Panc1 (cell line): ENCODE measurements around the gene LRBA. TPM values are rescaled to one million over a fixed set of nuclear protein-coding genes. Genes with fewer than 3 reads are reported as not detected.

ENCODE experiments used
- ATAC-seq: fragments of 200-7000 bp; cut with Tn5 transposase; 2 replicates; pipeline ENCODE4 v1.9.1; 2020; ENCODE audit warnings: mild to moderate bottlenecking, moderate library complexity
- BruUV-seq: library from RNA; stranded (reverse); fragments of 400-500 nt; replicated peaks from 2 replicates; lab custom pipeline; 2021; lab: Mats Ljungman, UMichigan
- CTCF ChIA-PET: fragments of 300-600 bp; sonication (Branson Sonifier 250); formaldehyde crosslinking; loops from one replicate; lab custom pipeline; 2022; ENCODE audit warnings: antibody characterized with exemption; lab: Charles Lee
- POLR2A ChIA-PET: fragments of 300-600 bp; sonication (Branson Sonifier 250); formaldehyde crosslinking; loops from one replicate; lab custom pipeline; 2022; ENCODE audit warnings: antibody characterized with exemption; lab: Charles Lee
- DNase-seq: peaks from one replicate; pipeline ENCODE4 v3.0.0-alpha.2; 2010; ENCODE audit warnings: low read depth, low spot score
- H3K27ac ChIP-seq: 2 replicates; pipeline ENCODE4 v1.5.1; 2011; ENCODE audit warnings: mild to moderate bottlenecking, low read length, inconsistent platforms
- H3K27me3 ChIP-seq: fragments of 200-500 bp; sonication (Bioruptor generic); 2 replicates; pipeline ENCODE4 v1.6.0; 2014; ENCODE audit warnings: low read length, inconsistent platforms; ENCODE audit not compliant: control insufficient read depth, insufficient read depth
- H3K36me3 ChIP-seq: fragments of 200-500 bp; sonication (Bioruptor generic); 2 replicates; pipeline ENCODE4 v1.5.1; 2014; ENCODE audit warnings: inconsistent platforms, mild to moderate bottlenecking, low read length, moderate library complexity; ENCODE audit not compliant: control insufficient read depth, insufficient read depth
- H3K4me1 ChIP-seq: 2 replicates; pipeline ENCODE4 v1.5.1; 2011; ENCODE audit warnings: inconsistent platforms, mild to moderate bottlenecking, low read length, moderate library complexity; ENCODE audit not compliant: control insufficient read depth, insufficient read depth
- H3K4me3 ChIP-seq, 2 experiments: 2 replicates each; pipeline ENCODE4 v1.5.1; 2011 to 2012; ENCODE audit warnings: low read depth in 2 of 2, low read length in 2 of 2, mild to moderate bottlenecking in 2 of 2, inconsistent platforms in 1 of 2, moderate library complexity in 1 of 2
- H3K9me3 ChIP-seq: fragments of 200-500 bp; sonication (Bioruptor generic); 2 replicates; pipeline ENCODE4 v1.5.1; 2014; ENCODE audit warnings: low read depth, mild to moderate bottlenecking, inconsistent platforms, low read length, moderate library complexity; ENCODE audit not compliant: control insufficient read depth, insufficient read depth
- CTCF ChIP-seq: fragments of 450-650 bp; IDR thresholded peaks from 2 replicates; pipeline ENCODE4 v1.5.1; 2017; ENCODE audit warnings: mild to moderate bottlenecking
- POLR2AphosphoS5 ChIP-seq: IDR thresholded peaks from 2 replicates; pipeline ENCODE4 v1.6.1; 2012; ENCODE audit warnings: mild to moderate bottlenecking, low read depth, low read length, moderate library complexity
- REST ChIP-seq, 2 experiments: IDR thresholded peaks; 2 replicates each; pipeline ENCODE4 v1.6.1; 2011 to 2012; ENCODE audit warnings: low read depth in 2 of 2, control low read depth in 1 of 2, low read length in 1 of 2, mild to moderate bottlenecking in 1 of 2, moderate library complexity in 1 of 2; ENCODE audit not compliant: insufficient read depth in 1 of 2
- SIN3A ChIP-seq: IDR thresholded peaks from 2 replicates; pipeline ENCODE4 v1.6.1; 2012; ENCODE audit warnings: low read depth, mild to moderate bottlenecking, low read length, moderate library complexity, borderline replicate concordance; ENCODE audit not compliant: insufficient read depth
- TCF7L2 ChIP-seq: IDR thresholded peaks from 2 replicates; pipeline ENCODE4 v1.6.1; 2011; ENCODE audit warnings: mild to moderate bottlenecking, low read depth, low read length, inconsistent platforms
- in situ Hi-C: cut with HindIII; loops from 2 replicates; pipeline ENCODE4 v1.10.0; 2016; ENCODE audit warnings: low sequenced_read_pairs, low pct_unique_long_range_greater_than_20kb
- intact Hi-C: fragments of 100-400 bp; cut with micrococcal nuclease; formaldehyde crosslinking; loops from one replicate; pipeline ENCODE4 v1.10.0; 2022; ENCODE audit not compliant: unreplicated experiment
- total RNA-seq: library from RNA; stranded (reverse); gene quantifications from one replicate; pipeline ENCODE4 v1.2.1, GENCODE V29; 2021; ENCODE audit not compliant: unreplicated experiment

The LRBA gene
- total RNA-seq, 1 experiment from 2014 or later: 26.4 TPM

GRCh38 chr4:150302553-150302952, 712.5 kb downstream of the LRBA start:
- no TSS peak for BruUV-seq
- in situ Hi-C loops (no loop called here), intact Hi-C loops (no loop called here)
- TF ChIP-seq SIN3A (no peak), CTCF (no peak)
- H3K4me1 ChIP-seq: no peaks in the 10 kb centered on the region
- ChIA-PET POLR2A (no interaction called here), CTCF (no interaction called here)
- H3K27ac ChIP-seq: no peak overlapping the region
- ATAC-seq (no peak), DNase-seq (no peak)
- H3K4me3 ChIP-seq: no peak overlapping the region
- H3K27me3 ChIP-seq: no peaks in the 10 kb centered on the region
- no peaks in the 10 kb centered on the region for H3K9me3 ChIP-seq
- no peaks in the 10 kb centered on the region for H3K36me3 ChIP-seq

- ATAC-seq (no peak), DNase-seq (no peak)
- Histone ChIP-seq H3K27me3 (no peaks in the 10 kb centered on the region), H3K9me3 (no peaks in the 10 kb centered on the region), H3K36me3 (no peaks in the 10 kb centered on the region), H3K27ac (no peak overlapping the region), H3K4me1 (no peaks in the 10 kb centered on the region), H3K4me3 (no peak overlapping the region)
- in situ Hi-C loops (no loop called here), intact Hi-C loops (loop anchor here (2.0 kb wide), 1 partner anchor 567 kb away; no protein-coding TSS in a partner anchor)
- no peak for TF ChIP-seq SIN3A
- no peak for TF ChIP-seq POLR2AphosphoS5
- no peak for TF ChIP-seq REST (IDR thresholded peaks at IDR 0.05; ENCODE audit: insufficient read depth in 1 of 2, low read depth in 2 of 2, low read length in 1 of 2)
- TF ChIP-seq TCF7L2: no peak
- no peak for TF ChIP-seq CTCF
- ChIA-PET POLR2A (no interaction called here), CTCF (no interaction called here)
- no TSS peak for BruUV-seq
Observed at GRCh38 chr4:150299816-150300215, 715.3 kb downstream of the LRBA start.
